EL (cell line): ENCODE results near the gene ANKS1A.

ENCODE experiments used
- DNase-seq: peaks from one replicate; pipeline ENCODE4 v3.0.0-alpha.2; 2016

The ANKS1A gene

DNA sequence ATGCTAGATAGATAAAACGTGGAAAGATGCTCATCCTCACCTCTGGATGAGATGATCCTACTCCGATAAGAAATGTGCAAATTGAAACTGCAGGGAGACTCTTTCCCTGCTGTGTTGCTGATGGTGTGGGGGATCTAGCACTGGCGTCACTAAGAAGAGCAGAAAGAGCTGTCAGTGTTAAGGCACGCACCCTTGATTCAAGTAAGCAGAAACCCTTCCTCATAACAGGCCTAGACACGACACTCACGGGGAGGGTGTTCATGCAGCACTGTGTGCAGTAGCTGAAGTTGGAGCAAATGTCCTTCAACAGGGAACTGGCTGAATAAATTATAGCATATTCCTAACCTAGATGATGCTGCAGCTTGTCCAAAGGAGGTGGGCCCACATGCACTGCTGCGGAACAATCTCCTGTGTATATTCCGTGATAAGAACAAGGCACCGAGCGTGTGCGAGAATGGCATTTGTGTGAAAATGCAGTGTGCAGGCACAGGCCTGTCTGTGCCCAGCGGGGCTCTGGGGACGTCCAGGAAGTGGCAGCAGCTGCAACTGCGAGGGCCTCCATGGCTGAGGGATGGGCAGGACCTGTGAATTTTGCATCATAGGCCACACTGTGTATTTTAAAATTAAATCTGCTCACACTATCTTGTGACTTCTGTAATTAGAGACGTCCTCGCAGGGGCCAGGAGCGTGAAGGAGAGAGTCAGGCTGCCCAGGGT is 188.1 kb downstream of the ANKS1A start:
- DNase-seq = no peak

- no peak for DNase-seq
Observed at GRCh38 chr6:35077713-35078105, 188.7 kb downstream of the ANKS1A start.

- DNase-seq = no peak
Observed at GRCh38 chr6:35078226-35078850, 189.3 kb downstream of the ANKS1A start.

- DNase-seq = no peak
Observed at GRCh38 chr6:35078896-35079295, 189.8 kb downstream of the ANKS1A start.

DNA sequence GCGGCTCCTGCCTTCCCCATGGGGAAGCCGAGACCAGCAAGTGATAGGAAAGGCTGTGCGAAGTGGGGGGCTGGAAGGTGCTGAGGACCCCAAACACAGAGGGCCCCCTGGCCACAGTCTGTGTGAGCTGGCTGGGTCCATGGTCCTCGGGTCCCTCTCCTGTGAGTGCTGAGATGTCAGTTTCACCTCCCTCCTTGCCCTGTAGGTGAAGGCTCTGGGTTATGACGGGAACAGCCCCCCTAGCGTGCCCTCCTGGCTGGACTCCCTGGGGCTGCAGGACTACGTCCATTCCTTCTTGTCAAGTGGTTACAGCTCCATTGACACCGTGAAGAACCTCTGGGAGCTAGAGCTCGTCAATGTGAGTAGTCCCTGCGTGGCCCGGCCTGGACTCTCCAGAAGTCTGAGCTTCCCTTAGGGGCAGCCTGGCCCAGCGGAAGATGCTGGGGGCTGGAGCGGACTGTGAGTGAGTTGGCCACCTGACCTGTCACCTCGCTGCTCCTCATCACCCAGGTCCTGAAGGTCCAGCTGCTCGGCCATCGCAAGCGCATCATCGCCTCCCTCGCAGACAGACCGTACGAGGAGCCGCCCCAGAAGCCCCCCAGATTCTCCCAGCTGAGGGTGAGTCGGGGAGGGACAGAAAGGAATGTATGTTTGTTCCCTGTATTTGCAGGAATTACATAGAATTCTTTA is 190.4 kb downstream of the ANKS1A start:
- DNase-seq = no peak

GRCh38 chr6:35080016-35080680 is 191.1 kb downstream of the ANKS1A start:
- no peak for DNase-seq

- no peak for DNase-seq
Observed at GRCh38 chr6:35080821-35081425, 191.9 kb downstream of the ANKS1A start.

- no peak for DNase-seq
Observed at GRCh38 chr6:35081426-35081851, 192.4 kb downstream of the ANKS1A start.

- no peak for DNase-seq
Observed at GRCh38 chr6:35082046-35082732, 193.1 kb downstream of the ANKS1A start.

DNA sequence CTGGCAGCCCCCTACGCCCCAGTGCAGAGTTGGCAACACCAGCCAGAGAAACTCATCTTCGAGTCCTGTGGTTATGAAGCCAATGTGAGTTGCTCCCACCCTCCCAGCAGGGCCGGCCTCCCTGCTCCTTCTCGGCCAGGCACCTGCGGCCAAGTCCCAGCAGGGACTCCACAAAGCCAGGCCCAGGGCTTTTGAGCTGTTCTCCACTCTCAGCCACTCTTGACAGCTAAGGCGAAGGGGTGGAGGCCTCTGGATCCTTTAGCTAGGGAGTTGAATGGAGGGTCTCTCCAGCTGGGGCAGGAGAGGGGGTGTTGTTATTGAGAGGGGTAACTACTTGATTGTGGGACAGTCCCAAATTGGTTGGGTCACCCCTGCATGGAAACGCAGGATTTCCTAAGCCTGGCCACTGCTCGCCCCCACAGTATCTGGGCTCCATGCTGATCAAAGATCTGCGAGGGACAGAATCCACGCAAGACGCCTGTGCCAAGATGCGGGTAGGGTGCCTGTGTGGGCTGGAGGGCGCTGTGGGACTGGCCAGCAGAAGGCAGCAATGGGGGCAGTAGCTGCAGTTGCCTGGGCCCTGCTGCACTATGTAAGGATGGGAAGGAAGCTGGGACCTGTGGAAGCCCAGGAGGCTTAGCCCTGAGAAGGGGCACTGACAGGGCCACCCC is 193.8 kb downstream of the ANKS1A start:
- DNase-seq = no peak

DNA sequence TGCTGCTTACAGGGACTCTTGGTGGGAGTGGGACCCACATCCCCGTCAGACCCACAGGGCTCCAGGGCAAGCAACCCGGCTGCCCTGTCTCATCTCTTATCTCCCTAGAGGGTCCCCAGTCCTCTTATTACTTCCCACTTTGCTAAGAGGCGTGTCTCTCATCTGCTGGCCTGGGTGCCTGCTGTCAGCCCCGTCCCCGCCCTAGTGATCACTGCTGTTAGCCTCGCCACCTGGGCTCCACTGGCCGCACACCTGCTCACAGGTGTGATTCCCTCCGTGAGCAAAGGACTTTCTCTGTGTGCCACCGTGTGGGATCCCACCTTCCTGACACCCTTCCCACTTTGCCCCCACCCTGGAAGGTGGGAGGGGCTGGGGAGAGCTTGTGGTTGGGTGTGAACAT is 194.5 kb downstream of the ANKS1A start:
- no peak for DNase-seq

GRCh38 chr6:35084041-35084491 is 195.0 kb downstream of the ANKS1A start:
- no peak for DNase-seq

DNA sequence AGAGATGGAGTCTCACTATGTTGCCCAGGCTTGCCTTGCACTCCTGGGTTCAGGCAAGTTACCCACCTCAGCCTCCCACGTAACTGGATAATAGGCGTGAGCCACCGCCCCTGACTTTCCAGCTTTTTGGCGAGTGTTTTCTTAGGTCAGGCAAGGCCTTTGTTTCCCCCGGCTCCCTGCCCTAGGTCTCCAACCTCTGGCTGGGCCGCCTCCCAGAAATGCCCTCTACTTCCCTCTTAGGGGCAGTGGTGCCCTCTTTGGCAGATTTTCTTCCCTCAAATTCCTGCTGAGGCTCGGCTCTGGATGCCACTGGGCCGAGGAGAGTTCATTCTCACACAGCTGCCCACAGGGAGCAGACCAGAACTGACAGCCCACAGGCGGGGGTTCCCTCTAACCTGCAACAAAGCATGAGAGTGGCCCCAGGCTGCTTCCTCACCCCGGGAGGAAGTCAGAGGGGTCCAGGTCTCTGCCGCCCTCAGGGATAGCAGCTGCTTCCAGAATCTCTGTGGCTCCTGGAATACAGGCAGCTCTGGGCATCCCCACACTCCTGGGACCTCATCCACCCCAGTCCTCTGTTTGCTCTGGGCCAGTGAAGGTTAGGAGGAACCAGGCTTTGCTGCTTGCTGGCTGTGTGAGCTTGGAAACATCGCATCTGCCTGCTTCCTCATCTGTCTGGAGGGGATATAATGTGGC is 195.6 kb downstream of the ANKS1A start:
- DNase-seq = no peak

- DNase-seq = no peak
Observed at GRCh38 chr6:35085359-35086281, 196.6 kb downstream of the ANKS1A start.

DNA sequence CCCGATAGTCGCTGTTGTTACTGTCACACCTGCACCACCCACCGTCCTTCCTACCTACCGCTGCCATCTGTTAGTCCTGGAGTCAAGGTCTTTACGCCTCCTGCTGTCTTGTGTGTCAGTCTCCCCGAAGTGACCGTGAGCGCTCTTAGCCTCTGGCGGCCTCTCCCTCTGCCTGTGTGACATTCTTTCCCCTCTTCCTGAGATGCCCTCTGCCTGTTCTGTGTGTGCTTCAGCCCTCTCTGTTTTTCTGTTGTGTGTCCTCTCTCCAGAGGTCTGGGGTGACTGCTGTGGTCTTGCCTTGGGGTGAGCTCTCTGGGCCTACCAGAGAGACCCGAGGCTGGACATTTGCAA is 197.2 kb downstream of the ANKS1A start:
- no peak for DNase-seq

GRCh38 chr6:35086636-35087360 is 197.7 kb downstream of the ANKS1A start:
- DNase-seq = no peak

- no peak for DNase-seq
Observed at GRCh38 chr6:35087361-35088280, 198.6 kb downstream of the ANKS1A start.
